ENCODE data around the gene MAP3K19.

MAP3K19 gene

DNA sequence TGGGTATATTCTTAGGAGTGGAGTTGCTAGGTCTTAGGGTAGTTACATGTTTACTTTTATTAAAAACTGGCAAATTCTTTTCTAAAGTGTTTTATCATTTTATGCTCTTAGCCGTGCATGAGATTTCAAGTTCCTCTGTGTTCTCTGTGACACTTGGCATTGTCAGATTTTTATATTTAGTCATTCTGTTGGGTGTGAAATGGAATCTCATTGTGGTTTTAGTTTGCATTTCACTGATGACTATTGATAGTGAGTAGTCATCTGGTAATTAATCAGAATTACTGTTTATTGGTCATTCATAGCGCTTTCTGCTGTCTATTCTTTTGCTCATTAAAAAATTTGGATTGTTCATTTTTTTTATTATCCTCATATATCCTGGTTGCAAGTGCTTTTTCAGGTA is 39.0 kb upstream of the MAP3K19 start:
- Histone ChIP-seq H3K27me3 (no peaks in the 10 kb centered on the region), H3K9me3 (replicated peaks in 1 of 11) (peaks cover 62 to 77% (median 71%) of the 10 kb centered on the region in 11 experiments), H3K27ac (peak overlapping the region in 3 of 11 experiments; percentile 2 to 63 (median 42); a peak in 4 of 22 replicates), H3K4me2 (peak overlapping the region; percentile 4 to 71 (median 58); a peak in 17 of 22 replicates), H3K4me3 (peak overlapping the region in 3 of 10 experiments; percentile 14 to 33 (median 20); a peak in 5 of 20 replicates), H3K36me3 (peaks cover 56 to 89% (median 70%) of the 10 kb centered on the region in 11 experiments), H4K20me1 (peaks cover 0 to 30% (median 0%) of the 10 kb centered on the region in 11 experiments; a peak in 3 of 22 replicates), H3K9ac (no peak overlapping the region), H3K4me1 (peaks cover 10 to 23% (median 15%) of the 10 kb centered on the region in 10 experiments)
- no peak for TF ChIP-seq Cebpa-rat (IDR thresholded peaks at IDR 0.05)

DNA sequence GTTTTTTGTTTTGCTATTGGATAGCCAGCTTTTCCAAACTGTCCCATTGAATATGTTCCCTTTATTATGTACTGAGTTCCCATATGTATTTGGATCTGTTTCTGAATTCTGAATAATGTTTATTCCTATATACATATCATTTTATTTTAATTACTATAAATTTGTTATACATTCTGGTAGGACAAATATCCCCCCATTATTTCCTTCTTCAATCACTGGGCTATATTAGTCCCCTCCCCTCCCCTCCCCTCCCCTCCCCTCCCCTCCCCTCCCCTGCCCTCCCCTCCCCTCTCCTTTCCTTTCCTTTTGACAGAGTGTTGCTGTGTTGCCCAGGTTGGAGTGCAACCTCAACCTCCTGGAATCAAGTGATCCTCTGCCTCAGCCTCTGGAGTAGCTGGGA is 31.2 kb upstream of the MAP3K19 start:
- TF ChIP-seq Cebpa-rat (IDR thresholded peaks at IDR 0.05) = no peak
- Histone ChIP-seq H3K36me3 (peaks cover 73 to 90% (median 82%) of the 10 kb centered on the region in 11 experiments), H3K4me1 (no peaks in the 10 kb centered on the region)

DNA sequence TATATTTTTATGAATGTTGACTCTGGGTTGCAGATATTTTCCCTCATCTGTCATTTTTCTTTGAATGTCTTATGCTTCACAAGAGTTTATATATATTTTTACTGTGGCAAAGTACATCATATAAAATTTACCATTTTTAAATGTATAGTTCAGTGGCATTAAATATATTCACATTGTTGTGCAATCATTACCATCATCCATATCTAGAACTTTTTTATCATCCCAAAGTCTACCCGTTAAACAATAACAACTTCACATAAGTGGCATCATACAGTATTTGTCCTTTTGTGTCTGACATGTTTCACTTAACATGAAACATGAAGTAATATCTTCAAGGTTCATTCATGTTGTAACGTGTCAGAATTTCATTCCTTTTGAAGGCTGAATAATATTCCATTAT is 29.3 kb upstream of the MAP3K19 start:
- no peak for TF ChIP-seq Cebpa-rat (IDR thresholded peaks at IDR 0.05)
- Histone ChIP-seq H3K4me3 (no peak overlapping the region), H3K36me3 (peaks cover 71 to 90% (median 81%) of the 10 kb centered on the region in 11 experiments)

More for the DNA sequence above, 31.2 kb upstream of the MAP3K19 start:
- Histone ChIP-seq H3K9me3 (replicated peaks in 1 of 11) (peaks cover 71 to 90% (median 86%) of the 10 kb centered on the region in 11 experiments), H3K27ac (no peak overlapping the region), H3K9ac (no peak overlapping the region), H4K20me1 (peaks cover 0 to 9% (median 0%) of the 10 kb centered on the region in 11 experiments; a peak in 5 of 22 replicates), H3K27me3 (no peaks in the 10 kb centered on the region), H3K4me2 (no peak overlapping the region), H3K4me3 (no peak overlapping the region)

DNA sequence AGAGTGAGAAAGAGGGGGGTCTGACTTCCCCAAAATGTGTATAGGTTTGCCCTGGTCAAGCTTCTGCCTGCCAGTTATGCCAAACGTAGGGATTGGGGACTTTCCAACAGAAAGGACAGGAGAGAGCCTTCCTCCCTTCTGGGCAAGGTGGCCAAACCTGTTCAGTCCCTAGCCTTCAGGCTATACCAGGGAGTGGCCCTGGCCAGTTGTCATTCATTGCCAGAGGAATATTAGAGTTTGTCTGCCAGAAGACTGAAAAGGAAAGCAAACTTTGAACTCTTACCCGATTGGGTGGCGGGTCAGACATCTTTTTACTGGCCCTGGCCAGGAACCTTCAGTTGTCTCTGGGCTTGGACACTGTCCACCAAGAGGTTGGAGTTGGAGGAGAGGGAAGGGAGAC is 27.0 kb upstream of the MAP3K19 start:
- peaks cover 79 to 94% (median 90%) of the 10 kb centered on the region in 11 experiments for H3K9me3 ChIP-seq (replicated peaks in 1 of 11)
- H3K4me3 ChIP-seq = no peak overlapping the region
- peaks cover 81 to 93% (median 89%) of the 10 kb centered on the region in 11 experiments for H3K36me3 ChIP-seq
- no peaks in the 10 kb centered on the region for H3K27me3 ChIP-seq
- no peak overlapping the region for H3K4me2 ChIP-seq
- peaks cover 0 to 9% (median 0%) of the 10 kb centered on the region in 11 experiments; a peak in 5 of 22 replicates for H4K20me1 ChIP-seq
- TF ChIP-seq Cebpa-rat (IDR thresholded peaks at IDR 0.05) = no peak
- H3K27ac ChIP-seq = no peak overlapping the region
- no peaks in the 10 kb centered on the region for H3K4me1 ChIP-seq
- no peak overlapping the region for H3K9ac ChIP-seq

More for the DNA sequence above, 29.3 kb upstream of the MAP3K19 start:
- Histone ChIP-seq H3K27ac (no peak overlapping the region), H3K9ac (no peak overlapping the region), H3K4me2 (no peak overlapping the region), H3K4me1 (no peaks in the 10 kb centered on the region), H3K27me3 (no peaks in the 10 kb centered on the region), H3K9me3 (replicated peaks in 1 of 11) (peaks cover 71 to 90% (median 86%) of the 10 kb centered on the region in 11 experiments), H4K20me1 (peaks cover 0 to 9% (median 0%) of the 10 kb centered on the region in 11 experiments; a peak in 5 of 22 replicates)

DNA sequence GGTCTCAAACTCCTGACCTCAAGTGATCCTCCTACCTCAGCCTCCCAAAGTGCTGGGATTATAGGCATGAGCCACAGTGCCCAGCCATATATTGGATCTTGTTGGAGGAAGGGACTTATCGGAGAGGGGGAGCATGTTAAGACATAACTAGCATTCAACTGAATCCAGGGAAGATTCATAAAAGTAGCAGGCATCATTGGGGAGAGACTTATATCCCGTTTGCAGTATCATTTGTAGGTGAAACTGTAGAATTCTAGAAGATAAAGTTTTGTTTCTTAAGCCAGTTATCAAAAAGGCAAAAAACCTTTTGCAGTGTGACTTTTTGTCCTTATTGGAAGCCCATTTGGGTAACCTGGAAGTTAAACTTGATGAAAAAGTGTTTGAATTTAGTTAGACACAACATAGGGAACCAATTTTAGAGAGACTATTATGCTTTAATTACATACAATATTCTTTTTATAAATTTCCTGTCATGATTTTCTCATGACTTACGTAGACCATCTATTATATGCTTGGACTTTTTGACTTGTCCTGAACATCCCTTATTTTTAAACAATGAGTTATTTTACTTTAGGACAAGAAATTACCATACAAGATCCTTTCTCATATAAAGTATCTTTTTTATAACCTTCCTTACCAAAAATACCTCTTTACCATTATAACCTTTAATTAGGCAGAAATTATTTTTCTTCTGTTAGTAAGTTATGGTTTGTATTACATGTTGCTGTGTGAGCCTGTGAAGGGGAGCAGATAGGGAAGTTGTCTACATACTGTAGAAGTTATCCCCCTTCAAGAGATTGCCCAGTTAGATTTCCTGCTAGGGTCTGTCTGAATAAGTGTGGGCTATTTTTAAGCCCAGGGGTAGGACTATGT is 25.1 kb upstream of the MAP3K19 start:
- peaks cover 92 to 100% (median 98%) of the 10 kb centered on the region in 11 experiments for H3K9me3 ChIP-seq (replicated peaks in 1 of 11)
- H3K9ac ChIP-seq = no peak overlapping the region
- H4K20me1 ChIP-seq = peaks cover 0 to 9% (median 0%) of the 10 kb centered on the region in 11 experiments; a peak in 5 of 22 replicates
- H3K27me3 ChIP-seq = no peaks in the 10 kb centered on the region
- no peak for TF ChIP-seq Cebpa-rat (IDR thresholded peaks at IDR 0.05)
- H3K4me2 ChIP-seq = no peak overlapping the region
- H3K4me3 ChIP-seq = peak overlapping the region in 9 of 10 experiments; percentile 2 to 45 (median 24); a peak in 9 of 20 replicates
- no peak overlapping the region for H3K27ac ChIP-seq
- H3K4me1 ChIP-seq = no peaks in the 10 kb centered on the region
- peaks cover 89 to 100% (median 97%) of the 10 kb centered on the region in 11 experiments for H3K36me3 ChIP-seq

DNA sequence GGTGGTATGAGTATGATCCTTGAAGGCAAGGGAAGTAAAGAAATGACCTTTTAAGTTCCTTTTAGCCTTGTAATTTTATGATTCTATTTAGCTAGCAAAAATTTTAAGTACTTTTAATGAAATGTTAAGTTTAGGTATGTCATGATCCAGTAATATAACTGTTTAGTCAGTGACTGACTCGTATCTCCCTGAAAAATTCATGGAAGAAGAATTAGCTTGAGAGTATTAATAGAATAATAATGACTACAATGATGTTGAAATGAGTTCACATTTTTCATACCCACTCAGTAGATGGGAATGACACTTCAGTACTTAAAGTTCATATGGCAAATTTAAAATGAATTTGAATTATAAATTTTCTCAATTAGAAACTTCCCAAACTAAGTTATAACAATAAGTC is 19.5 kb upstream of the MAP3K19 start:
- Histone ChIP-seq H4K20me1 (peaks cover 0 to 24% (median 0%) of the 10 kb centered on the region in 11 experiments; a peak in 6 of 22 replicates), H3K36me3 (peaks cover 90 to 100% (median 98%) of the 10 kb centered on the region in 11 experiments), H3K9ac (no peak overlapping the region), H3K4me2 (no peak overlapping the region), H3K4me3 (no peak overlapping the region), H3K4me1 (0 out of 20 replicates have a peak, but pooled peaks cover 0 to 8% (median 0%) of the 10 kb centered on the region in 10 experiments), H3K9me3 (replicated peaks in 1 of 11) (peaks cover 45 to 99% (median 92%) of the 10 kb centered on the region in 11 experiments), H3K27ac (no peak overlapping the region), H3K27me3 (no peaks in the 10 kb centered on the region)
- no peak for TF ChIP-seq Cebpa-rat (IDR thresholded peaks at IDR 0.05)

DNA sequence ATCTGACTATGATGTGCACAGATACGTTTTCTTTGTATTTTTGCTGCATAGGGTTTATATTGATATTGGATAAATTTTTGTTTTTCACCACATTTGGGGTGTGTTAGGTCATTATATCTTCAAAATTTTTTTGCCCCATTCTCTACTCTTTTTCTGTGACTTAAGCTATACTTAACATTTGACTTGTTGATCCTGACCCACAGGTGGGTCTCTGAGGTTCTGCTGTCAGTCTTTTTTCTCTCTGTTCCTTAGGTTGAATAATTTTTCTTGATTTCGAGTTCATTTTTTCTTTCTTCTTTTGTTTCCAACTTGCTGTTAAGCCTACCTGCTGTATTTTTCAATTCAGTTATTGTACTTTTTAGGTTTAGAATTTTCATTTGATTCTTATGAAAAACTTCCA is 16.9 kb upstream of the MAP3K19 start:
- H3K9me3 ChIP-seq (replicated peaks in 1 of 11) = peaks cover 19 to 90% (median 80%) of the 10 kb centered on the region in 11 experiments
- no peak overlapping the region for H3K4me3 ChIP-seq
- no peaks in the 10 kb centered on the region for H3K27me3 ChIP-seq
- no peak overlapping the region for H3K27ac ChIP-seq
- H3K4me1 ChIP-seq = 0 out of 20 replicates have a peak, but pooled peaks cover 0 to 8% (median 0%) of the 10 kb centered on the region in 10 experiments
- peaks cover 0 to 28% (median 0%) of the 10 kb centered on the region in 11 experiments; a peak in 7 of 22 replicates for H4K20me1 ChIP-seq
- no peak for TF ChIP-seq Cebpa-rat (IDR thresholded peaks at IDR 0.05)
- no peak overlapping the region for H3K9ac ChIP-seq
- peaks cover 86 to 100% (median 98%) of the 10 kb centered on the region in 11 experiments for H3K36me3 ChIP-seq
- H3K4me2 ChIP-seq = no peak overlapping the region

DNA sequence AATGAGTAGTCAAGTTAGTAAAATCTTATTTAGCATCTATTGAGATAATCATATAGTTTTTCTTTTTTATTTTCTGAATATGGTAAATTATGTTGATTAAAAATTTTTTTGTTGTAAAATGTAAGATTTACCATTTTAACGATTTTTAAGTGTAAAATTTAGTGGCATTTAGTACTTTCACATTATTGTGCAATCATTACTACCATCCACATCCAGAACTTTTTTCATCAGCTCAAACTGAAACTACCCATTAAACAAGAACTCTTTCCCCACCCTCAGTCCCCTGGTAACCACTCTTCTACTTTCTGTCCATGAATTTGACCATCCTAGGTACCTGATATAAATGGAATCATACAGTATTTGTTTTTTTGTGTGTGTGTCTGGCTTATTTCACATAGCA is 16.0 kb upstream of the MAP3K19 start:
- Histone ChIP-seq H3K9ac (no peak overlapping the region), H3K27ac (no peak overlapping the region), H3K9me3 (replicated peaks in 1 of 11) (peaks cover 10 to 81% (median 70%) of the 10 kb centered on the region in 11 experiments), H3K4me2 (peak overlapping the region in 1 of 11 experiments; percentile 9; a peak in 1 of 22 replicates), H3K4me1 (0 out of 20 replicates have a peak, but pooled peaks cover 0 to 8% (median 0%) of the 10 kb centered on the region in 10 experiments), H3K27me3 (no peaks in the 10 kb centered on the region), H3K4me3 (no peak overlapping the region), H4K20me1 (peaks cover 0 to 36% (median 0%) of the 10 kb centered on the region in 11 experiments; a peak in 8 of 22 replicates), H3K36me3 (peaks cover 80 to 100% (median 98%) of the 10 kb centered on the region in 11 experiments)
- peak in 3 of 11 experiments; percentile 35 to 82 (median 40); a peak in 4 of 22 replicates for TF ChIP-seq Cebpa-rat (IDR thresholded peaks at IDR 0.05)

DNA sequence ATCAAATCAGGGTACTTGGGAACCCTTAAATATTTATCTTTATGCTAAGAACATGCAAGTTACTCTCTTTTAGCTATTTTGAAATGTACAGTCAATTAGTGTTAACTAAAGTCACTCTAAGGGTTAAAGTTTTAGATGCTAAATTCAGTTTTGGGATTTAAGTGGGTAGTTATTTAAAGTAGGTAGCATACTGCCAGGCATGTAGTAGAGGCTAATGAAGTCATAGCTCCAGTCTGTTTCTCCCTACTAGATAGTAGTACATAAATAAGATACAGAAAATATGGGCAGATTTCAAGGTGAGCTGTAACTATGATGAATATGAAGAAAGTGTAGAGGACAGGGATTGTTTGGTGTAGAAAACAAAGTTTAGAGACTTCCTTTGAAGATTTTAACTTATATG is 12.3 kb upstream of the MAP3K19 start:
- Histone ChIP-seq H3K4me1 (peaks cover 6 to 31% (median 8%) of the 10 kb centered on the region in 10 experiments; a peak in 17 of 20 replicates), H3K9me3 (replicated peaks in 1 of 11) (peaks cover 0 to 52% (median 46%) of the 10 kb centered on the region in 11 experiments; a peak in 20 of 22 replicates), H3K36me3 (peaks cover 72 to 99% (median 94%) of the 10 kb centered on the region in 11 experiments), H4K20me1 (peaks cover 11 to 54% (median 29%) of the 10 kb centered on the region in 11 experiments; a peak in 18 of 22 replicates), H3K4me2 (no peak overlapping the region), H3K27me3 (no peaks in the 10 kb centered on the region), H3K27ac (no peak overlapping the region), H3K4me3 (no peak overlapping the region), H3K9ac (no peak overlapping the region)
- TF ChIP-seq Cebpa-rat (IDR thresholded peaks at IDR 0.05) = no peak

Measured in BLaER1 treated with 17β-estradiol and CSF1 and Interleukin-3, amounts not matched to agents 10 nM and 100 nM (cell line).